NCI-H82 (cell line): ENCODE data around the gene SERPINA1.

Source experiments
- DNase-seq: peaks from one replicate; lab custom pipeline; 2025; lab: John Stamatoyannopoulos, UW

Gene SERPINA1

DNA sequence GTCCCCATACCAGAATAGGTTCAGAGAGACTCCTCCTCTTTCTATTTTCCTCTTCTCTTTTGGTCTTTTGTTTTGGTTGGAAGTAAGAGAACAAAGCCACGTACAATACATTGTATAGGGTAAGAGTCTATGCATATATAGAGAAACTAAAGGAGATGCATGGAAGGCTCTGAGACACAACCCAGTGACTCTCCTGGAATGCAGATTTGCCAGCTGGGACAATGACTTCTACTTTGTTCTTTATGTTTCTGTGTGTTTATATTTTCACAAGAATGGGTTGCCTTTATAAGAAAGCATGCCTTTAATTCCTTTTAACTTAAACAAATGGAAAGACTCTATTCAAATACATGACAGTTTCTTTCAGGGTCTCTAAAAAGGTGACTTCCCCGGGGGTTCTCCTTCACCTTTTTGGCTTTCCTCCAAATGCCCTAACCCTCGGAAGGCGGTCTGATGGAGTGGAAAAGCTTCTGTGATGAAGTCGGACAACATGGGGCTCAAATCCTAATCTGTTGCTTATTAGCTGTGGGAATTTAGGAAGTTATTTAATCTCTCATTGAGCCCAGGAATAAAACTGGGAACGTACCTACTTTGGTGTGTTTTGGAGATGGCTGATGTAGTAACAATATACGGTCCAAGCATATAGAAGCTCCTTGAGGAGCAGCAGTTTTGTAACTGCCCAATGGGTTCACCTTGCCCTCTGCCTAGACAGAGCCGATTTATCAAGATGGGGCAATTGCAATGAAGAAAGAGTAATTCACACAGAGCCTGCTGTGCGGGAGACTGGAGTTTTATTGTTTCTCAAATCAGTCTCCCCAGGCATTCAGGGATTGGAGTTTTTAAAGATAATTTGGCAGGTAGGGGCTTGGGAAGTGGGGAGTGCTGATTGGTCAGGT, 9.1 kb upstream of the SERPINA1 start:
- DNase-seq: no peak

DNA sequence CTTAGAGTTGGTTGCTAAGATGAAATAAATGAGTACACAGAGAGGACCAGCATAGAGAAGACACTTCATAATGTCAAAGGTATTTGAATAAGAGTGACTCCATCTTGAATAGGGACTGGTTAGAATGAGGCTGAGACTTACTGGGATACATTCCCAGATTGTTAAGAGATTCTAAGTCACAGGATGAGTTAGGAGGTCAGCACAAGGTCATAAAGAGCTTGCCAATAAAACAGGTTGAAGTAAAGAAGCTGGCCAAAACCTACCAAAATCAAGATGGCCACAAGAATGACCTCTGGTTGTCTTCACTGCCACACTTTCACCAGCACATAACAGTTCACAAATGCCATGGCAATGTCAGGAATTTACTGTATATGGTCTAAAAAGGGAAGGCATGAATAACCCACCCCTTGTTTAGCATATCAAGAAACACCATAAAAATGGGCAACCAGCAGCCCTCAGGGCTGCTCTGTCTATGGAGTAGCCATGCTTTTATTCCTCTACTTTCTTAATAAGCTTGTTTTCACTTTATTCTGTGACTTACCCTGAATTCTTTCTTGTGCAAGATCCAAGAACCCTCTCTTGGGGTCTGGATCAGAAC, 8.3 kb upstream of the SERPINA1 start:
- DNase-seq: no peak

DNA sequence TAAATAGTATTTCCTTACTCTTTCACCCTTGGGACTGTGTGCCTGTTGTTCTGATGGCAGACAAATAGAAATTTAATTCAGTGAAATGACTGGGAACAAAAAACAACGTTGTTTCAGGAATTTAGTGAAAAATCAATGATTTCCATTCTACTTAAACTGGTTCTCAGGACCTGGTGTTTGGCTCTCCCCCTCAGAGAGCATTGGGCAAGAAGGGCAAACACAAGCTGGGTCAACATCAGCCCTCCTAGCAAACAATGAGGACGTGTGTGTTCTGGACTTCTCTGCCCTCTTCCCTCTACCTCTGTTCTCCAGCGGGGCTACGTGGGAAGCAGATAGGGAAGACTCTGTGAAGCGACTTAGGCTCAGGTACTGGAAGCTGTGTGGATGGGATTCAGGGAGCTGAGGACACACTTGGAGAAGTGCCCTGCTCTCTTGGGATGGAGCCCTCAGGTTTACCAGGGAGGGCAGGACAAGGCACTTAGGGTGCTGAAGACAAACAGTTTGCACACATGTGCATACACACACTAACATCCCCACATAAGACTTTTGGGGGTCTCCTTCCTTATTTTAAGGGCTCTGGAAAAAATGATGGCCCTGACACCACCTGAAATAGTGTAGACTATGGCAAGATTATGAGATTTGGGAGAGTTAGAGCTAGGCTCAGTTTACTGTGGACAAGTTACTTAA, 7.6 kb upstream of the SERPINA1 start:
- no peak for DNase-seq

DNA sequence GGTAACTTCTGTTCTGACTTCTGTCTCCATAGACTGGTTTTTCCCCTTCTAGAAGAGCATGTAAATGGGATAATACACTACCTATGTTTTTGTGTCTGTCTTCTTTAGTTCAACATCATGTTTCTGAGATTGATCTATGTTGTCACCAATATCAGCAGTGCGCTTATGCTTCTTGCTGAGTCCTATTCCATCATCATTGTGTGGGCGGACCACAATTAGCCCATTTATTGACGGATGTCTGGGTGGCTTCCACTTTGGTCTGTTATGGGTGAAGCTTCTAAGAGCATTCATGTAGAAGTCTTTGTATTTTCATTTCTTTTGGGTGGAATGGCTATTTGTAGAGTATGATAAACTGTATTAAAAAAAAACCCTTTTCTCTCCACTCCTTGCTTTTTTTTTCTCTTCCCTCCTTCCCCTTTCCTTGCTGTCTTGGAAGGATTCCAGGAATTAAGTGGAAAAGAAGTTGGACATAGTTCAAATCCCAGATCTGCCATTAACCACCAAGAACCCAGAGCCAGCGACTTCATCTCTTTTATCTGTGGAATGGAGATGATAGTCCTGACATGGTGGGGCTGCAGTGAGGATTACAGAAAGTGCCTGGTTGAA, 7.0 kb upstream of the SERPINA1 start:
- DNase-seq: no peak

DNA sequence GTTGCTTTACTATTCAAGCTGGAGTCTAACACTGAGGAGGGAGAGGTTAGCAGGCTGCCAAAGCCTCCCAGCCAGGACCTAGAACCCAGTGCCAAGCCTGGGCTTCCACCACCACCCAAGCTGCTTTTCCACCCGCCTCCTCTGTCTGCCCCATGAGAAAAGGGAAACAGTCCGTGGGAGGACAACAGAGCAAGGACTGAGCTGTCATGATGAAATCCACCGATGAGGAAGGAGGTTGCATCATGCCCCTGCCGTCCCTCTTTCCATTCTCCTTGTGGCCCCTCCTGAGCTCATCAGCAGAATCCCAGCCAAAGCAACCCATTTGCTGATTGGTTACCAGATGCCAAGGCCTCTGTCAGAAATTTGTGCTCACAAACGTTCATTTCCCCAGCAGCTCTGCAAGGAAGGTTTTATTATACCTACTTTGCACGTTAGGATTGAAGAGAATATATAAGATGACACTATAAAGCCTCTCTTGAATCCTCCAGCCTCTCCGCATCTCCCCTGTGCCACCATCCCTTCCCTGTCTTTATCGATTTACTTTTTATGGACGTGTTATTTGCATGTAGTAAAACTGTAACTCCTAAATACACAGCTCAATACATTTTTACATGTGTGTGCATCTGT, 6.3 kb upstream of the SERPINA1 start:
- DNase-seq: no peak

DNA sequence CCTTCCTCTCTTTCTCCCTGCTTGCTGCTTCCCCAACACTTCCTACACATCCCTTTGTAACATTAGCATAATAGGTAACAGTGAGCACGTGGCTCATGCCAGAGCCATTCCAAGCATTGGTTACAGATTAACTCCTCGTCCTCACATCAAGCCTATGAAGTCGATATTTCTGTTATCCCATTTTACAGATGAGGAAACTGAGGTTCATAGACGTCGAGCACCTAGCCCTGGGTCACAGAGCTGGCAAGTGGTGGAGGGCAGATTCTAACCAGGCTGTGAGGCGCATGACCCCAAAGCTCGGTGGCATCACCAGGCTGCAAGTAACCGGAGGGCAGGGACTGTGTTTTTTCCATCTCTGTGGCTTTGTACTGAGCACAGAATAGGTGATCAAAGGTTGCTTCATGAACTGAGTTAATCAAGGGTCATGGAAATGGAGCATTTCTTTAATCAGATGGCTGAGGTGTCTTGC, 5.7 kb upstream of the SERPINA1 start:
- DNase-seq: no peak

DNA sequence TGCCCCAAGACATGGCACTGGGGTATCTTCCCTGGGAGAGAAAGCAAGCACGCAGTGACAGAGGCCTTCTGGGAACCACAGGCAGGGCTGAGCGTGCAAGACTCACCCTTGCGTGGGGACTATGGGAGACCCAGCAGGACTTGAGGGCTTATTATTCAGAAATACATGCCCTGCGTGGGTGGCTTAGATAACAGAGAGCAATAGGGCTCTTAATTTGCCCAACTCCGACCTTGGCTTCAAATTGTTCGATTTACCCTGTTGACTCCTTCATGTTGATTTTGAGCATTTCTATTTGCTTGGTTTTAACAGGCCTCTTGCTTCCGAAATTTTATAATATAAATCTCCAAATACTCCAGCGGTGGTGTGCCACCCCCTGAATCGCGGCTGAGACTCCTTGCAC, 5.1 kb upstream of the SERPINA1 start:
- DNase-seq: no peak

DNA sequence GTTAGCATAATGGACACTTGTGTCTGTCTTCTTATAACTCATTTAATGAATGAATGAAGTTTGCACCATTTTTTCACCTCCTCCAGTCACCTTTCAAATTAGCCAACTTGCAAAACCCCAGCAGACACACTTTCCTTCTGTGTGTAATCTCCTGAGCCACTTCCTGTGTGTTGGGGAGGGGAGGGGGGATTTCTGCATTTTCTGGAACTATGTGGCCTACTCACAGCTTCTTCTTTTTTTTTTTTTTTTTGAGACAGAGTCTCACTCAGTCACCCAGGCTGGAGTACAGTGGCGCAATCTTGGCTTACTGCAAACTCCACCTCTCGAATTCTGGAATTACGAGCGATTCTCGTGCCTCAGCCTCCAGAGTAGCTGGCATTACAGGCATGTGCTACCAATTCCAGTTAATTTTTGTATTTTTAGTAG, 4.1 kb upstream of the SERPINA1 start:
- DNase-seq: no peak

DNA sequence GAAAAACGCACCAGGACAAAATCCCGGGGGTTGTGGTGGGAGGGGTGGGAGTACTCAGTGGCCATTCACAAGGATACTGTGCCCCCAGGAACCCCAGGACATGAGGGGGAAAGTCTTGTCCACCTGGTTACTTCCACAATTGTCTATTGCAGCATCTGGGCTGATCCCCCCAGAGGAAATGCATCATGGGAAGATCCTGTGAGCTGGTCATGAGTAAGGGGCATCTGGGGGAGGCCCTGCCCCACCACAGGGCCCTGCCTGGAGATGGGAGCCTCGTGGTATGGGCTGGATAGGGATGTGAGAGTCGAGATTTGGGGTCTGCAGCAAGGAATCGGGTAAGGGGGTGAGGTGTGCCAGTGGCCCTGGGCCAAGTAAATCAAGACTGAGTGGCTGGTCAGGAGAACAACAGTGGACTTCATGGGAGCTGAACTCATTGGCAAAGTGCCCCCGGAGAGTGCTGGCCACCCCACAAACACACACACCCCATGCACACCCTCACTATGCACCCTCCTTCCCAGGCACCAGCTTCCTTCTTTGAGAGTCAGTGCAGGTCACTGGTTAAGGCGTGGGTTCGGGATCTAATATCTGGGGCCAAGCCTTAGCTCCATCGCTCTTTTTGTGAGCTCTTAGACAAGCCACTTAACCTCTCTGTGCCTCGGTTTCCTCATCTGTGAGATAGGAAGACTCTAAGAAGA, 3.0 kb upstream of the SERPINA1 start:
- no peak for DNase-seq

DNA sequence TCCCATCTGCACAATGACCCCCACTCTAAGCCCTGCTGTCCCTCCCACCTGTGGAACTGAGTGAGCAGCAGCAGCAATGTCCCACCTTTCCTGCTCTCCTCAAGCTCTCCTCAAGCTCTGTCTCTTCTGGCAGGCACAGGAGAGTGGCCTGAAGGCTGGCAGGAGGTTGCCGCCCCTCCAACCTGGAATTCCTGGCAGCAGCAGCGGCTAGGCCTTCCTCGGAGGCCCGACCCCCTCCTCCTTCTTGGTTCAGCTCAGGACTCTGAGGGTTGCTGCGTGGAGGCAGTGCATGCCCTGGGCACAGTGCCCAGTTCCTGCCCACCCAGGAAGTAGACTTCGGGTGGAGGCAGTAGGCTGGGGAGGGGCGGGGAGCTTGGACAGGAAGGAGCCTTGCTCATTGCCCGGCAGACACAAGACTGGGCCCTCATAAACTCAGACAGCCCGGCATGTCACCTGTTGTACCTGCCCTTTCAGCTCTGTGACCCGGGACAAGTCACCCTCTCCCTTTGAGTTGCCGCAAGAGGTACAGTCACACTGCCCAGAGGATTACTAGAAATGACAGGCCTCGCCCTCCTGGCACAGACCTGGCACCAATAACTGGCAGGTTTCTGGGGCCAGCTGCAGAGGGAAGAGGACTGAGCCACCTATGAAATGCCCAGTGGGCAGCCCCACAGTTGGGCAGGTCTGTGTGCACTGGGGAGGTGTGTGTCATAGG, 2.1 kb upstream of the SERPINA1 start:
- no peak for DNase-seq

DNA sequence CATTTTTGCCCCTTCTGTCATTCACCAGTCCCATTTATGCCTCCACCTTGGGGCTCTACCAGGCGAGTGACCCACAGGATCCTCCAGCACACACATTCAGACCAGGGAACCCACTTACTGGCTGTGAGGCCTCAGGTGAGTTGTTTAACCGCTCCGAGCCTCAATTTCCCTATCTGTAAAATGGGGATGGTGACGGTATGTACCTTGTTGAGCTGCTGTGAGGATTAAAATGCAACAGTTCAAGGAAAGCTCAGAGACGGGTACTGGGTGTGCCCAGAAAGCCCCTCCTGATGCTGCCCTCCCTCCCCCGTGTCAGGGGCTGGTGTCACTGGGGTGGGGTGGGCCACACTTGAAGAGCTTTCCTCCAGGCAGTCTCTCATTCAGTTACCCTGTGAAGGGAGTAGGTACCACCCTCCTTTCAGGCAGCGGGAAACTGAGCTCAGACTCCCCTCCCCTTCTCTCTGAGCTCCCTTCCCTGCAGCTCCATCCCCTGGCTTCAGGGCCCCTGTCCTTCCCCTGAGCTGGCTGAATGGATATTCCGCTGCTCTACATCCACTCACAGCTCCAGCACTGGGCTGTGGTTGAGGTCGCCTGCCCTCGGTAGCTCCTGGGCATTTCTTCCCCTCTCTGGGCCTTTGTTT, 1.4 kb upstream of the SERPINA1 start:
- DNase-seq: no peak

DNA sequence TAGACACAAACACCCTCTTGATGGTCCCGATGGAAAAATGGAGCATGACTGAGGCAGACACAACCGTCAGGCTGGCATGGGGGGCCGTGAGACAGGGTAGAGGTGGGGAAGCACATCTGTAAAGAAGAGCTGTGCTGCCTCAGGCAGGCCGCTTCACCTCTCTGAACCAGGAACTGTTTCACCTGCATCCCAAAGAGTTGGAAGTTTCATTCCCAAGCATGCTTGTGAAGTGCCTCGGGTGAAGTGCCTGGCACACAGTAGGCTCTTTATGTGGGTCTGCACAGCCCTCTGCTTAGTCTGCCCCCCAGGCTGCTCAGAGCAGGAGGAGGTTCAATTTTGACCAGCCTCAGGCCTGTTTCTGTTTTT, 685 bp upstream of the SERPINA1 start:
- DNase-seq: no peak

DNA sequence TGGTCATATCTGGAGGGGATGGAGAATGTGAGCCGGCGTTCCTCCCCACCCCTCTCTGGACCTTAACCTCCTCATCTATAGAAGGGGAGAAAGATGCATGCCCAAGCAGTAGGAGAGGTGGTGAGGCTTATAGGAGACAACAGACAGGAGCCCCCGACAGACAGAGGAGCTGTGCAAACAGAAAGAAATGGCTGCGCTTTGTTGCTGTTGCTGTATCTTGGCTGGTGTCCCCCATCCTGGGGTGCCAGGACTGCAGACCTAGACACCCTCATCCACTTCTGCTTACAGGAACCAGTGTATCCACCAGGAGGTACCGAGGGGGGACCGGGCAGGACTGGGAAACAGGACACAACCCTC, 397 bp downstream of the SERPINA1 start:
- DNase-seq: no peak

DNA sequence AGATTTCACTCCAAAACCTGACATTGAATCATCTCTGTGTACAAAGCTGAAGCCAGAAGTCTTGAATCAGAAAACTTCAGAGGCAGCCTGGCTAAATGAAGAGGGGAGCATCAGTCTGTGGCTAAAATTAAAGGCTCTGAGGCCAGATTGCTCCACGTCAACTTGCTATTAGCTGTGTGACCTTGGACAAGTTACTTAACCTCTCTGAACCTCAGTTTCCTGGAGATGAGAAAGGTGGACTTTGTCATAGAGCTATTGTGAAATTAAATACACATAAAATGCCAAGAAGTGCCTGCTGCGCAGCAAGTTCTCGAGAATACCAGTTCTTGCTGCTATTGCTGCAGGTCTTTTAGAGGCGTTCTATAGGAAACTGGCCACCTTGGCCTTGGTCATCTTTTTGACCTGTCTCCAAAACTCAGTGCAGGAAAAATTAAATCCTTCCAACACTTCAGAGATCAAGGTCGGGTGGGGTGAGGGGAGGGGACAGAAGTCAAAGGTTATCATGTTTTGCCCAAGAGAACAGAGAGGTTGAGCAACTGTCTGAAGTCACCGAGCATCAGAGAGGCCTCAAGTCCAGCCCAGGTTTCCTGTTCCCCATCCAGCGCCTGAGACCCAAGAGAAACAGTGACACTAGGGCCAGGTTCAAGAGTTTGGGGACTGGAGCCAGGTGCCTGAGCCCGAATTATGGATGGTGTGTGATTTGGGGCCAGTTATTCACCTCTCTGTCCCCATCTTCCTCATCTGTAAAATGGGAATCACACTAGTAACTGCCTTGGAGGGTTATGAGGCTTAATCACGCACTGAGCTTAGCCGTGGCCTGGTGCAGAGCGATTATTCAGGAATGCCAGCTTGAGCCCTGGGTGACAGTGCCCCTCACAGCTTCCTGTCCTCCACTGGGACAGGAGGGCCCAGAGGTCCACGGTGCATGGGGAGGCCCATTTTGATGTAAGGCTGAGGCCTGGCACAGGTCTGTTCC, 1.1 kb downstream of the SERPINA1 start:
- DNase-seq: no peak

DNA sequence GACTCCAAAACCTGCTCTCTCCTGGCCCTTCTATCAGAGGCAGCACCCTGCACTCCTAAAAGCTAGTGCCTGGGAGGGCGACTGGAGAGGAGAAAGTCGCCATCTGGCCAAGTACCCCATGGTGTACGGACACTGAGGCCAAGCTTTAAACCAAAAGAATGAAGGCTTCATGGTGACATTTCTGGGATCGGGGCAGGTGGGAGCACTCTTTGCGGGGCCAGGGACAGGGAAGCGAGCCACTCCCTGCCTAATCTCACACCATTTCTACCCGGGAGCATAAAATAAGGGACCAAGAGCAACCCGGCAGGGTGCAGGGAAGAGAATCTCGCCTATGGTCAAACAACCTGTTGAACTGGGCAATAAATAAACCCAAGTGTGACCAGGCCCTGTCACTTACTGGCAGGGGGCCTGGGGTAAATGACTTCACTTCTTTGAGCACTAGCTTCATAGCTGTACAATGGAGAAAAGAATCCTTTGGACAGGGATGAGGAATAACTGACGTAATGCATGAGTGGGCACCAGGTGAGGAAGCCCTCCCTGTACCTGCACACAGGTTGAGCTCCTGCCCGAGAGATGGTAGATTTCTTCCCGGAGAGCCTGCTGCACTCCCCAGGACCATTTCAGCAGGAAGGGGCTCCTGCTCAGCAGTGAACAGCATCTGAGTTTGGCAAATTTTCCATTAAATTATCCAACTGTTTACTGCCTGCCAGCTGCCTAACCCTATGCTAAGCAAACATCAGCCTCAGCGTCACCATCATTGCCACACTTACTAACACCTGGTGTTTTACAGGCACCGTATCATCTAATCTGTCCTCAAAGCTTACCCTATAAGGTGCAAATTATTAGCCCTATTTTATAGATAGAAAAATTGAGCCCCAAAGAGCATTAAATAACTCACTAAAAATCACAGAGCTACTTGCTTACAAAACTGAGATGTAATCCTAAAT, 2.0 kb downstream of the SERPINA1 start:
- no peak for DNase-seq

DNA sequence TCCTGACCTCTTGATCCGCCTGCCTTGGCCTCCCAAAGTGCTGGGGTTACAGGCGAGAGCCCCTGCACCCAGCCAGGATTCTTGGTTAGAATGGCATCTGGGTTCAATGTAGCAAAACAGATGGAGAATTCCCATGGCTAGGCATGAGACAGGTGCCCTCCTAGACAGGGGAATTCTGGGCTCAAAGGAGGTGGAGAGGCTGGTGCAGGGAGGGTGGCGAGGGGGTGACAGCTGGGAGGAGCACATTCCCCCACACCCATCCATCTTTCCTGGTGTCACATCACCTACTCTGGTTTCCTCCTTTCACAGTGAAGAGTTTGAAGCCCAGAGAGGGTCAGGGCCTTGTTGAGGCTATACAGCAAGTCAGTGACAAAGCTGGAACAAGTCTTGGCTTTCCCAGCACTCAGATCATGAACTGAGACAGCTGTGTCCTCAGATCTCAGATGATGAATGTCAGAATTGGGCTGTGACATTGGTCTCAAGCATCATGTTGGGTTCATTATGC, 2.8 kb downstream of the SERPINA1 start:
- no peak for DNase-seq

DNA sequence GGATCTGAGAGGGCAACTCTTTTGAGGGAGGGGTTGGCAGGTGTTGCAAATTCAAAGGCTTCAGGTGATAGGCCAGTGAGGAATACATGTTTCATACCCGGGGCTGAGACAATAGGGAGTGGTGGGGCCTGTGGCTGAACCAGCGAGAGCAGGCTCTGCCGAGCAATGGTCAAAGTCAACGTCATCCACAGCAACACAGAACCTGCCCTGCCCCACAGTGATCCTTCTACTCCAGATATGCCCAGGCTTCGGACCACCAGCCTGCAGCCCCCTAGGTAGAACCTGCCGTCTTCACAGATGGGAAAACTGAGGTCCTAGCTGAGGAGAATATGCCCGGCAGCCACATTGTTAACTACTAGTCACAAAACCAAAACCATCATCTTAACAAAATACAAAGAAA, 4.1 kb downstream of the SERPINA1 start:
- no peak for DNase-seq

DNA sequence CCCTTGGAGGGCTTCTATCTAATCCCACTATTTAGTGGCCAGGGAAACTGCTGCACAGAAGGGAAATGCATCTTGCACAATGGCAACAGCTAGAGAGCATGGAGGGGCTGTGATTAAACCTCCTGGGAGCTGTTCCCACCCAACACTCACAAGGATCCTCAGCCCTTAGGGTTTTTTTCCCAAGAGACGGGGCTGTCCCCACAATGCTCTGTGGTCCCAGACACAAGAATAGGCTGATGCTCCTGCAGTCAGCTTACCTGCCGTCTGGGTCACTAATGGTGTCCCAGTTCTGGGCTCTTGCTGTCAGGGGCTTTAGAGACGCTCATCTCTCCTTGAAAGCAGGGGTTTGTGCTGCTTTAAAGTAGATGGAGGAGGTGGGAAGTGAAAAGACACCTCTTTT, 4.6 kb downstream of the SERPINA1 start:
- DNase-seq: no peak
